Heart left ventricle (tissue), 16 donors: ENCODE measurements around the gene CACTIN. TPM values are rescaled to one million over a fixed set of nuclear protein-coding genes. Genes with fewer than 3 reads are reported as not detected.

Experiments
- ATAC-seq, 4 donors: fragments of 200-7000 bp; cut with Tn5 transposase; one replicate each; pipeline ENCODE4 v1.9.1; 2020 to 2022; ENCODE audit warnings: moderate library complexity in 4 of 4, mild to moderate bottlenecking in 3 of 4, moderate number of reproducible peaks in 1 of 4
- DNase-seq, 5 donors: peaks; one replicate each; pipeline ENCODE4 v3.0.0-alpha.2; 2020
- H3K27ac ChIP-seq, 12 donors: fragments of 200-600 bp; sonication (generic) in 4 of 12; one replicate each; pipeline versions ENCODE4 v1.5.0 to v1.8.0; 2016 to 2022; ENCODE audit warnings: mild to moderate bottlenecking in 2 of 12
- H3K27me3 ChIP-seq, 9 donors: fragments of 200-600 bp; sonication (generic) in 2 of 9; one replicate each; pipeline versions ENCODE4 v1.5.1 to v1.8.0; 2016 to 2022; ENCODE audit warnings: mild to moderate bottlenecking in 3 of 9
- H3K36me3 ChIP-seq, 9 donors: fragments of 200-600 bp; sonication (generic) in 2 of 9; one replicate each; pipeline versions ENCODE4 v1.5.0 to v1.8.0; 2018 to 2022; ENCODE audit warnings: mild to moderate bottlenecking in 2 of 9
- H3K4me1 ChIP-seq, 12 donors: fragments of 200-600 bp; sonication (generic) in 4 of 12; one replicate each; pipeline versions ENCODE4 v1.5.0 to v1.8.0; 2016 to 2022; ENCODE audit warnings: mild to moderate bottlenecking in 3 of 12
- H3K4me3 ChIP-seq, 12 donors: fragments of 200-600 bp; sonication (generic) in 4 of 12; one replicate each; pipeline versions ENCODE4 v1.5.0 to v1.8.0; 2017 to 2022; ENCODE audit warnings: mild to moderate bottlenecking in 9 of 12, moderate library complexity in 4 of 12
- H3K9me3 ChIP-seq, 12 donors: fragments of 200-600 bp; sonication (generic) in 4 of 12; one replicate each; pipeline versions ENCODE4 v1.5.0 to v1.8.0; 2016 to 2022; ENCODE audit warnings: mild to moderate bottlenecking in 1 of 12
- CTCF ChIP-seq, 12 donors: fragments of 200-600 bp; sonication (generic) in 4 of 12; IDR thresholded peaks; one replicate each; pipeline versions ENCODE4 v1.5.0 to v1.8.0; 2018 to 2022; ENCODE audit warnings: antibody characterized with exemption in 12 of 12, mild to moderate bottlenecking in 5 of 12
- POLR2A ChIP-seq, 2 donors: fragments of 450-650 bp; IDR thresholded peaks; one replicate each; pipeline ENCODE4 v1.6.1; 2017; ENCODE audit warnings: antibody characterized with exemption in 2 of 2, mild to moderate bottlenecking in 2 of 2, moderate library complexity in 2 of 2
- WGBS, 4 donors: extraction: QIAGEN DNeasy Blood & Tissue Kit in 2 of 4; methylation state at CpG; one replicate each; pipeline versions ENCODE4 v1.1.5 to v1.1.7; 2013 to 2018; 5-methylcytosine and 5-hydroxymethylcytosine counted together
- intact Hi-C, 10 donors: fragments of 100-400 bp; cut with DNase I; formaldehyde crosslinking; loops; one replicate each; pipeline versions ENCODE4 v1.11.1 to v1.14.2; 2022
- polyA plus RNA-seq, 2 donors: library from polyadenylated mRNA; stranded (reverse); fragments of 200-250 nt; gene quantifications; one replicate each; pipeline ENCODE4 v1.2.3, GENCODE V29; 2013
- total RNA-seq, 9 donors: library from RNA; depleted of rRNA in 2 of 9; stranded (reverse); fragments of >200 nt in 2 of 9; fragmentation: NEBNext Ultra II Directional in 3 of 9; extraction: Animal tissue kit (Norgen Biotek cat#: 25700) in 3 of 9; gene quantifications; one replicate each; pipeline versions ENCODE4 v1.1.0 to v1.2.4, GENCODE V29; 2016 to 2023
- donor health status: ischemic (EF 13 %, LVEDD 7.1; RV severe dilation, severe dysfunction).
- donor health status: healthy with polysubstance abuse.
- donor health status: DM: no; HTN: yes; CAD: no.
- donor health status: DM: no; HTN: no; CAD: no.
- donor health status: ischemic (EF 25% LVEDD 6.9; RV normal size, moderate dysfunction).
- donor health status: ischemic (EF 25% LVEDD 5.7; RV mildly dilated, moderate dysfunction).
- donor health status: healthy.
- donor health status: DM: yes; HTN: yes; CAD: no.
- donor health status: ischemic (EF 35%, LVEDD 5.7; RV mildly dilated, moderate dysfunction).
- donor health status: nonischemic (EF 11% LVEDD 7.7; RV severe dilation, severe dysfunction).
- donor health status: DM: yes; HTN: yes; CAD: no.
- donor health status: PGD.
- donor health status: ischemic (EF 29% LVEDD 5.4; RV normal size, mild dysfunction).
- donor health status: nonischemic (EF 23%, LVEDD 6.1; RV moderate dilation, normal function).

The CACTIN gene
- total and polyA plus RNA-seq, 11 donors: 9.8 to 23.4 (median 14.1) TPM

- no peak for DNase-seq
- no peak overlapping the region for H3K27ac ChIP-seq
- ATAC-seq: no peak
- 62 to 82% (median 79%) methylated on average over 6 to 34 of the region's 34 CpGs for WGBS, 4 donors
- no peak for TF ChIP-seq POLR2A (IDR thresholded peaks at IDR 0.05)
- no peak for TF ChIP-seq CTCF (IDR thresholded peaks at IDR 0.05)
- H3K27me3 ChIP-seq: no peaks in the 10 kb centered on the region
- H3K9me3 ChIP-seq: no peaks in the 10 kb centered on the region
- intact Hi-C loops: no loop called here
- no peak overlapping the region for H3K4me3 ChIP-seq
- peaks cover 0 to 3% (median 0%) of the 10 kb centered on the region in 12 donors for H3K4me1 ChIP-seq
- peaks cover 0 to 2% (median 0%) of the 10 kb centered on the region in 9 donors for H3K36me3 ChIP-seq
Measured at GRCh38 chr19:3595521-3596061, 31.0 kb downstream of the CACTIN start.

GRCh38 chr19:3593156-3593555 is 33.4 kb downstream of the CACTIN start:
- no peaks in the 10 kb centered on the region for H3K9me3 ChIP-seq

GRCh38 chr19:3591876-3592613 is 34.5 kb downstream of the CACTIN start:
- H3K27ac ChIP-seq: peak overlapping the region in 1 of 12 donors; percentile 2
- DNase-seq (peak in 1 of 5 donors; percentile 30), ATAC-seq (peak; percentile 35 to 64 (median 44))
- H3K9me3 ChIP-seq: no peaks in the 10 kb centered on the region
- TF ChIP-seq CTCF (IDR thresholded peaks at IDR 0.05) (no peak), POLR2A (IDR thresholded peaks at IDR 0.05) (no peak)
- intact Hi-C loops: no loop called here
- no peaks in the 10 kb centered on the region for H3K27me3 ChIP-seq
- H3K4me3 ChIP-seq: no peak overlapping the region
- peaks cover 0 to 3% (median 0%) of the 10 kb centered on the region in 12 donors for H3K4me1 ChIP-seq
- WGBS, 4 donors: 68 to 79% (median 79%) methylated on average over 9 of the region's 9 CpGs
- no peaks in the 10 kb centered on the region for H3K36me3 ChIP-seq

More at GRCh38 chr19:3593156-3593555, 33.4 kb downstream of the CACTIN start:
- Histone ChIP-seq H3K4me3 (no peak overlapping the region), H3K27me3 (no peaks in the 10 kb centered on the region), H3K36me3 (no peaks in the 10 kb centered on the region), H3K27ac (no peak overlapping the region), H3K4me1 (peaks cover 0 to 3% (median 0%) of the 10 kb centered on the region in 12 donors)
- TF ChIP-seq POLR2A (IDR thresholded peaks at IDR 0.05): no peak
- TF ChIP-seq CTCF (IDR thresholded peaks at IDR 0.05): no peak
- WGBS, 4 donors: 43 to 59% (median 45%) methylated on average over 11 of the region's 11 CpGs
- ATAC-seq (no peak), DNase-seq (no peak)
- intact Hi-C loops: no loop called here

GRCh38 chr19:3590991-3591659 is 35.5 kb downstream of the CACTIN start:
- Histone ChIP-seq H3K9me3 (no peaks in the 10 kb centered on the region), H3K27me3 (peaks cover 0 to 7% (median 3%) of the 10 kb centered on the region in 9 donors), H3K36me3 (no peaks in the 10 kb centered on the region), H3K4me3 (no peak overlapping the region), H3K27ac (no peak overlapping the region), H3K4me1 (peaks cover 0 to 10% (median 3%) of the 10 kb centered on the region in 12 donors)
- no peak for TF ChIP-seq POLR2A (IDR thresholded peaks at IDR 0.05)
- no peak for TF ChIP-seq CTCF (IDR thresholded peaks at IDR 0.05)
- intact Hi-C loops: no loop called here
- DNase-seq (no peak), ATAC-seq (no peak)
- WGBS, 4 donors: 85 to 93% (median 92%) methylated on average over 4 to 8 of the region's 8 CpGs
